ENCODE results near the gene TAS2R31. TPM values are rescaled to one million over a fixed set of nuclear protein-coding genes. Genes with fewer than 3 reads are reported as not detected.

The TAS2R31 gene
- total RNA-seq, 4 donors from 2014 or later: 4.5 to 27.5 (median 15.0) TPM

GRCh38 chr12:11026118-11026517 lies 5.1 kb downstream of the TAS2R31 start:
- Histone ChIP-seq H3K4me3 (no peak overlapping the region), H3K27ac (no peak overlapping the region), H3K4me1 (no peaks in the 10 kb centered on the region), H3K9me3 (no peaks in the 10 kb centered on the region), H3K27me3 (no peaks in the 10 kb centered on the region), H3K36me3 (no peaks in the 10 kb centered on the region)
- in situ Hi-C loops (cut with MboI; ENCODE audit: low pct_ligation_motif_present in 1 of 4, low pct_unique_long_range_greater_than_20kb in 1 of 4, low sequenced_read_pairs in 3 of 4) (no loop called here), intact Hi-C loops (cut with DNase I; ENCODE audit: low total_unique reads) (no loop called here)
- TF ChIP-seq, protein P1, sequence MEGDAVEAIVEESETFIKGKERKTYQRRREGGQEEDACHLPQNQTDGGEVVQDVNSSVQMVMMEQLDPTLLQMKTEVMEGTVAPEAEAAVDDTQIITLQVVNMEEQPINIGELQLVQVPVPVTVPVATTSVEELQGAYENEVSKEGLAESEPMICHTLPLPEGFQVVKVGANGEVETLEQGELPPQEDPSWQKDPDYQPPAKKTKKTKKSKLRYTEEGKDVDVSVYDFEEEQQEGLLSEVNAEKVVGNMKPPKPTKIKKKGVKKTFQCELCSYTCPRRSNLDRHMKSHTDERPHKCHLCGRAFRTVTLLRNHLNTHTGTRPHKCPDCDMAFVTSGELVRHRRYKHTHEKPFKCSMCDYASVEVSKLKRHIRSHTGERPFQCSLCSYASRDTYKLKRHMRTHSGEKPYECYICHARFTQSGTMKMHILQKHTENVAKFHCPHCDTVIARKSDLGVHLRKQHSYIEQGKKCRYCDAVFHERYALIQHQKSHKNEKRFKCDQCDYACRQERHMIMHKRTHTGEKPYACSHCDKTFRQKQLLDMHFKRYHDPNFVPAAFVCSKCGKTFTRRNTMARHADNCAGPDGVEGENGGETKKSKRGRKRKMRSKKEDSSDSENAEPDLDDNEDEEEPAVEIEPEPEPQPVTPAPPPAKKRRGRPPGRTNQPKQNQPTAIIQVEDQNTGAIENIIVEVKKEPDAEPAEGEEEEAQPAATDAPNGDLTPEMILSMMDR (IDR thresholded peaks at IDR 0.05): no peak
- TF ChIP-seq POLR2A (IDR thresholded peaks at IDR 0.05): no peak
- no peak for TF ChIP-seq POLR2AphosphoS5 (IDR thresholded peaks at IDR 0.05)
- no peak for TF ChIP-seq EP300 (IDR thresholded peaks at IDR 0.05; ENCODE audit: low read depth)
- 91 to 100% methylated on average over 2 to 6 of the region's 6 CpGs for WGBS, 2 donors (ENCODE audit: low coverage in 1 of 2)
- no peak for DNase-seq

DNA sequence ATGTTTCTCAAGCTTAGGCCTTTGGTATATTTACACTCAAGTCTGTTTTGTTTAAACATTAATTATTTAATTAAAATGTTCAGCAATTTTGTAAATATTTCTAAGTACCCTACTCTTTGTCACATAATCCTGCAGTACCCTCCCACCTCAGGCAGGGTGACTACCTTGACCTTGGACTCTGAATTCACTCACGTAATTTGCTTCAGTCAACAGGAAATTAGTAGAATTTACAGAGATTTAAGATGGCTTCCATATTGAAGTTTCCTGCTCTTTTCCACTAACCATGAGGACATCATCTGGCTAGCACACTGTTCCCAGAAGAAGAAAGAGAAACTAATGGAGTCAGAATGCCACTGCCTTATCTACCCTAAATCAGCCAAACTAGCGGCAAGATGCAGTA lies 7.8 kb downstream of the TAS2R31 start:
- no peak overlapping the region for H3K27ac ChIP-seq
- H3K9me3 ChIP-seq: no peaks in the 10 kb centered on the region
- 85 to 100% methylated on average over 1 to 2 of the region's 2 CpGs for WGBS, 2 donors (ENCODE audit: low coverage in 1 of 2)
- no peak overlapping the region for H3K4me3 ChIP-seq
- no peaks in the 10 kb centered on the region for H3K36me3 ChIP-seq
- intact Hi-C loops (cut with DNase I; ENCODE audit: low total_unique reads) (no loop called here), in situ Hi-C loops (cut with MboI; ENCODE audit: low pct_ligation_motif_present in 1 of 4, low pct_unique_long_range_greater_than_20kb in 1 of 4, low sequenced_read_pairs in 3 of 4) (no loop called here)
- no peaks in the 10 kb centered on the region for H3K27me3 ChIP-seq
- DNase-seq: no peak
- TF ChIP-seq POLR2A (IDR thresholded peaks at IDR 0.05): no peak
- TF ChIP-seq, protein P1 (IDR thresholded peaks at IDR 0.05): no peak
- TF ChIP-seq POLR2AphosphoS5 (IDR thresholded peaks at IDR 0.05): no peak
- no peak for TF ChIP-seq EP300 (IDR thresholded peaks at IDR 0.05; ENCODE audit: low read depth)
- no peaks in the 10 kb centered on the region for H3K4me1 ChIP-seq

DNA sequence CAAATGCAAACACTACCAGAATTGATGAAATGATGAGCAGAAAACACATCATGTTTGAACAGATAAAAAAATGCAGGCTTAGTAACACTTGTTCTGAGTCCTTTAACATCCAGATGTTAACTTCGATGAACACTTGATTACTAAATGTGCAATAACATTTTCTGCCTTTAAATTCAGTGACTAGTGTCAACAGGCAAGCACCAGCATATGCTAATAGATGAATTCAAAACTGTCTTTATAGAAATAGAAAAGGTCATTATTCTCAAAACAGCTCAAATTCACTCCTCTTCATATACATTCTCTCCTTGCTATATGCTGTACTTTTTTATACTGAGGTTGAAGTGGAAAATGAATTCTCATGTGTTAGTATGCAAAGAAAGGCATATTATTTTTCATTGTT lies 8.7 kb downstream of the TAS2R31 start, which contains the start of gene TAS2R19:
TAS2R19 (minus strand) TSS at position 101 of the 400 bp plus-strand sequence; CDS start at position 52, 49 bp downstream.
- 63 to 80% methylated on average over 1 of the region's 1 CpG for WGBS, 2 donors (ENCODE audit: low coverage in 1 of 2)

GRCh38 chr12:11016937-11017336 lies 14.3 kb downstream of the TAS2R31 start:
- H3K9me3 ChIP-seq: no peaks in the 10 kb centered on the region
- H3K36me3 ChIP-seq: no peaks in the 10 kb centered on the region
- H3K27me3 ChIP-seq: no peaks in the 10 kb centered on the region
- in situ Hi-C loops (cut with MboI; ENCODE audit: low pct_ligation_motif_present in 1 of 4, low pct_unique_long_range_greater_than_20kb in 1 of 4, low sequenced_read_pairs in 3 of 4): loop anchor here in 3 of 4 donors (5.0 kb wide), 1 partner anchor 55 kb away; no protein-coding TSS in a partner anchor
- TF ChIP-seq, protein P1 (IDR thresholded peaks at IDR 0.05): no peak
- TF ChIP-seq EP300 (IDR thresholded peaks at IDR 0.05; ENCODE audit: low read depth) (no peak), POLR2AphosphoS5 (IDR thresholded peaks at IDR 0.05) (no peak), POLR2A (IDR thresholded peaks at IDR 0.05) (no peak)
- intact Hi-C loops (cut with DNase I; ENCODE audit: low total_unique reads): no loop called here
- WGBS, 2 donors (ENCODE audit: low coverage in 1 of 2): 33 to 67% methylated on average over 1 of the region's 1 CpG
- no peak overlapping the region for H3K4me3 ChIP-seq
- H3K27ac ChIP-seq: peak overlapping the region; percentile 61 to 73 (median 69)
- H3K4me1 ChIP-seq: peaks cover 0 to 24% (median 14%) of the 10 kb centered on the region in 4 donors
- DNase-seq: peak; percentile 16

More for the DNA sequence above, 8.7 kb downstream of the TAS2R31 start, which contains the start of gene TAS2R19:
- no peaks in the 10 kb centered on the region for H3K36me3 ChIP-seq
- TF ChIP-seq EP300 (IDR thresholded peaks at IDR 0.05; ENCODE audit: low read depth): no peak
- TF ChIP-seq, protein P1 (IDR thresholded peaks at IDR 0.05): no peak
- no peak for TF ChIP-seq POLR2A (IDR thresholded peaks at IDR 0.05)
- no peak for TF ChIP-seq POLR2AphosphoS5 (IDR thresholded peaks at IDR 0.05)
- H3K27me3 ChIP-seq: no peaks in the 10 kb centered on the region
- H3K27ac ChIP-seq: no peak within 1 kb of the TSS
- DNase-seq: no peak
- H3K9me3 ChIP-seq: no peaks in the 10 kb centered on the region
- peaks cover 0 to 2% (median 0%) of the 10 kb centered on the region in 4 donors for H3K4me1 ChIP-seq
- no peak within 1 kb of the TSS for H3K4me3 ChIP-seq
- in situ Hi-C loops (cut with MboI; ENCODE audit: low pct_ligation_motif_present in 1 of 4, low pct_unique_long_range_greater_than_20kb in 1 of 4, low sequenced_read_pairs in 3 of 4) (no loop called here), intact Hi-C loops (cut with DNase I; ENCODE audit: low total_unique reads) (no loop called here)

Measured in transverse colon (tissue), 4 donors.